Measurements from ENCODE around the gene IL15RA.

DNA sequence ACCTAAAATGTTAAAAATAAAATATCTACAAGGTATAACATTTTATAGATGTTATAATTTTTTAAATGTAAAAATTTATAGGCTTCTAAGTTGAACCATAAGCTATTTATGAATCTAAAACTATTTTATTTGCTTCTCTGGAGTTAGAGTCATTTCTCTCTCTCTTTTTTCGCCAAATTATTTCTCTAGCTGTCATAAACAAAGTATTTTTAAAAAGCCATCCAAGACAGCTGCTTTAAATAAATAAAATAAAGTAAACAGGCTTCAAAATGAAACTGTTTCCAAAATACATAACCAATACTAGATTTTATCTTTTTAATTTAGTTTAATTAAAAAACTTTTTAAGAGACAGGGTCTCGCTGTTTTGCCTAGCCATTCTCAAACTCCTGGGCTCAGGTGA, 12.4 kb upstream of the IL15RA start:
- TF ChIP-seq POLR2AphosphoS5 (IDR thresholded peaks at IDR 0.05; ENCODE audit: low read depth, low read length) (no peak), CTCF (IDR thresholded peaks at IDR 0.05) (no peak), REST (IDR thresholded peaks at IDR 0.05; ENCODE audit: insufficient read depth in 1 of 2, low read depth in 2 of 2, low read length in 1 of 2) (no peak), SIN3A (IDR thresholded peaks at IDR 0.05; ENCODE audit: borderline replicate concordance, insufficient read depth, low read depth, low read length) (no peak), TCF7L2 (IDR thresholded peaks at IDR 0.05; ENCODE audit: low read depth, low read length) (no peak)
